Brain microvascular endothelial cell (primary cell): ENCODE data around the gene KDSR.

Experiments
- DNase-seq: peaks from one replicate; pipeline ENCODE4 v3.0.0-alpha.2; 2020
- H3K27ac ChIP-seq: fragments of 250-450 bp; sonication (Bioruptor Pico); 2 replicates; pipeline ENCODE4 v1.5.1; 2020; ENCODE audit warnings: mild to moderate bottlenecking, moderate library complexity
- H3K27me3 ChIP-seq: fragments of 250-450 bp; sonication (Bioruptor Pico); replicated peaks from 2 replicates; pipeline ENCODE4 v1.5.1; 2020; ENCODE audit warnings: mild to moderate bottlenecking
- H3K36me3 ChIP-seq: fragments of 250-450 bp; sonication (Bioruptor Pico); replicated peaks from 2 replicates; pipeline ENCODE4 v1.5.1; 2020; ENCODE audit warnings: mild to moderate bottlenecking
- H3K4me3 ChIP-seq: 2 replicates; pipeline ENCODE4 v1.5.1; 2011; ENCODE audit warnings: low read depth, mild to moderate bottlenecking, control low read depth, low read length, moderate library complexity
- CTCF ChIP-seq: IDR thresholded peaks from 2 replicates; pipeline ENCODE4 v1.5.1; 2011; ENCODE audit warnings: low read depth, mild to moderate bottlenecking, moderate library complexity, low read length, control low read depth, inconsistent platforms; ENCODE audit errors: missing control alignments
- in situ Hi-C: cut with HindIII; loops from 2 replicates; pipeline ENCODE4 v1.10.0; 2017; ENCODE audit warnings: low sequenced_read_pairs, low pct_ligation_motif_present

The KDSR gene

GRCh38 chr18:63336366-63337099 is 30.5 kb downstream of the KDSR start:
- TF ChIP-seq CTCF: no peak
- DNase-seq: peak; percentile 77
- in situ Hi-C loops: no loop called here
- Histone ChIP-seq H3K27ac (peak overlapping the region; percentile 78), H3K4me3 (no peak overlapping the region), H3K36me3 (peaks cover 49% of the 10 kb centered on the region), H3K27me3 (no peaks in the 10 kb centered on the region)

GRCh38 chr18:63331105-63331504 is 35.9 kb downstream of the KDSR start:
- H3K36me3 ChIP-seq: peaks cover 43% of the 10 kb centered on the region
- no peak for TF ChIP-seq CTCF
- no peaks in the 10 kb centered on the region for H3K27me3 ChIP-seq
- H3K4me3 ChIP-seq: no peak overlapping the region
- DNase-seq: no peak
- in situ Hi-C loops: no loop called here
- H3K27ac ChIP-seq: no peak overlapping the region

- Histone ChIP-seq H3K27ac (no peak overlapping the region), H3K27me3 (no peaks in the 10 kb centered on the region), H3K4me3 (no peak overlapping the region), H3K36me3 (peaks cover 28% of the 10 kb centered on the region)
- no peak for TF ChIP-seq CTCF
- no peak for DNase-seq
- in situ Hi-C loops: loop anchor here (10.0 kb wide), 1 partner anchor 195 kb away; no protein-coding TSS in a partner anchor
These were observed 37.4 kb downstream of the KDSR start for GRCh38 chr18:63329431-63330145.

- no peak overlapping the region for H3K4me3 ChIP-seq
- no peak overlapping the region for H3K27ac ChIP-seq
- no peaks in the 10 kb centered on the region for H3K27me3 ChIP-seq
- H3K36me3 ChIP-seq: peaks cover 5% of the 10 kb centered on the region
- no peak for TF ChIP-seq CTCF
- in situ Hi-C loops: loop anchor here (10.0 kb wide), 1 partner anchor 191 kb away; no protein-coding TSS in a partner anchor
- no peak for DNase-seq
These were observed 41.0 kb downstream of the KDSR start for GRCh38 chr18:63326011-63326410.

DNA sequence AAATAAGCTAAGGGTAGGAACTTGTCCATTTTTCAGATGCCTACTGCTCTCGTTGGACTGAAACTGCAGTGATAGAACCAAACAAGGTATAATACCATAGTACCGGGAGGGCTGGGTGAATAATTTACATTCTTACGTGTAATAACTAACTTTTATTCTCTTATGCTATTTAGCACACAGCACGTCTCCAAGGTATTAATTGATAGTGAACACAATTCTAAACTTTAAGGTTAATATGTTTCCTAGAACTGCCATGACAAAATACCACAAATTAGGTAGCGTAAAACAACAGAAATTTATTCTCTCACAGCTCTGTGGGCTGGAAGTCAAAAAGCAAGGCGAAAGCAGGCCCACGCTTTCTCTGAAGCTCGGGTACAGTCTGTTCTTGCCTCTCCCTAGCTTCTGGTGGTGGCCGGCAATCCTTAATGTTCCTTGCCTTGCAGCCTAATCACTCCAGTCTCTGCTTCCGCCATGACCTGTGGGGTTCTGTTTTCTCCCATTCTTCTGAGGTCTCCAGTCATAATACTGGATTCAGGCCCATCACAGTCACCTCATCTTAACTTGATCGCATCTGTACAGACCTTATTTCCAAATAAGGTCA is 41.8 kb downstream of the KDSR start:
- Histone ChIP-seq H3K36me3 (peaks cover under 1% of the 10 kb centered on the region), H3K4me3 (no peak overlapping the region), H3K27ac (no peak overlapping the region), H3K27me3 (no peaks in the 10 kb centered on the region)
- no peak for TF ChIP-seq CTCF
- DNase-seq: no peak
- in situ Hi-C loops: loop anchor here (10.0 kb wide), 1 partner anchor 190 kb away; no protein-coding TSS in a partner anchor
